K562 (cell line): ENCODE data around the gene PLEKHB1. TPM values are rescaled to one million over a fixed set of nuclear protein-coding genes. Genes with fewer than 3 reads are reported as not detected.

Experiments used
- ATAC-seq: fragments of 200-7000 bp; cut with Tn5 transposase; 3 replicates; pipeline ENCODE4 v1.9.1; 2020; ENCODE audit warnings: moderate library complexity
- BruUV-seq: library from RNA; stranded (reverse); fragments of 400-500 nt; replicated peaks from 2 replicates; lab custom pipeline; 2021; lab: Mats Ljungman, UMichigan
- CTCF ChIA-PET: fragments of 300-600 bp; formaldehyde crosslinking; extraction: SDS; loops from one replicate; lab custom pipeline; 2021; ENCODE audit warnings: low intra/inter-chr PET ratio; lab: Yijun Ruan, JAX
- POLR2A ChIA-PET: fragments of 300-600, 350-650 bp; sonication (Branson Sonifier 250); formaldehyde crosslinking; extraction: SDS; loops from one replicate; lab custom pipeline; 2021; ENCODE audit warnings: antibody characterized with exemption, inconsistent platforms; lab: Yijun Ruan, JAX
- DNase-seq, 4 experiments: peaks; one replicate each; pipeline versions ENCODE4 v3.0.0 to v3.0.0-alpha.2; 2011 to 2018; ENCODE audit warnings: low spot score in 3 of 4, mixed read lengths in 3 of 4; ENCODE audit errors: extremely low read depth in 1 of 4
- FAIRE-seq: peaks from 2 replicates; lab custom pipeline; 2011; peaks lifted over from hg19 to GRCh38; lab: Jason Lieb, UNC
- H2AFZ ChIP-seq: 2 replicates; pipeline ENCODE4 v1.6.0; 2011; ENCODE audit warnings: low read depth, low read length, control low read depth, inconsistent platforms
- H3K27ac ChIP-seq: fragments of 200-600 bp; 3 replicates; pipeline ENCODE4 v1.8.0; 2011; ENCODE audit warnings: low read depth, mild to moderate bottlenecking, control low read depth, inconsistent platforms, low read length, moderate library complexity, mixed read lengths; ENCODE audit errors: extremely low read depth
- H3K27me3 ChIP-seq, 2 experiments: fragments of 300-600 bp in 1 of 2; 2 replicates in 1 of 2; 3 replicates in 1 of 2; pipeline versions ENCODE4 v1.6.0 to v1.8.0; 2011; ENCODE audit warnings: inconsistent platforms in 2 of 2, low read length in 2 of 2, mild to moderate bottlenecking in 1 of 2, mixed read lengths in 1 of 2, moderate library complexity in 1 of 2; ENCODE audit not compliant: control insufficient read depth in 2 of 2, insufficient read depth in 2 of 2
- H3K36me3 ChIP-seq: fragments of 300-600 bp; 3 replicates; pipeline ENCODE4 v1.8.0; 2011; ENCODE audit warnings: mild to moderate bottlenecking, low read length, inconsistent platforms; ENCODE audit not compliant: control insufficient read depth, insufficient read depth
- H3K4me1 ChIP-seq, 2 experiments: fragments of 200-600 bp in 1 of 2; replicated peaks in 1 of 2; 2 replicates in 1 of 2; 3 replicates in 1 of 2; pipeline versions ENCODE4 v1.5.1 to v1.8.0; 2011; ENCODE audit warnings: inconsistent platforms in 2 of 2, low read length in 2 of 2, mild to moderate bottlenecking in 1 of 2, mixed read lengths in 1 of 2, moderate library complexity in 1 of 2; ENCODE audit not compliant: control insufficient read depth in 2 of 2, insufficient read depth in 2 of 2
- H3K4me2 ChIP-seq: 2 replicates; pipeline ENCODE4 v1.6.1; 2011; ENCODE audit warnings: low read length, control low read depth, inconsistent platforms, mixed read lengths; ENCODE audit not compliant: insufficient read depth
- H3K4me3 ChIP-seq: fragments of 200-600 bp; sonication (generic), shearing (Covaris generic); 2 replicates; pipeline ENCODE4 v1.5.1; 2016; ENCODE audit warnings: control low read depth, inconsistent platforms
- H3K79me2 ChIP-seq: fragments of 200-600 bp; 3 replicates; pipeline ENCODE4 v1.8.0; 2011; ENCODE audit warnings: low read length, inconsistent platforms; ENCODE audit not compliant: control insufficient read depth, insufficient read depth
- H3K9ac ChIP-seq, 2 experiments: 2 replicates each; pipeline versions ENCODE4 v1.6.0 to v1.6.1; 2011; ENCODE audit warnings: low read depth in 2 of 2, low read length in 2 of 2, control low read depth in 1 of 2, inconsistent platforms in 1 of 2, mild to moderate bottlenecking in 1 of 2, mixed read lengths in 1 of 2; ENCODE audit not compliant: insufficient read depth in 1 of 2
- H3K9me1 ChIP-seq: one replicate; pipeline ENCODE4 v1.6.0; 2011; ENCODE audit warnings: inconsistent platforms, mild to moderate bottlenecking, low read length, moderate library complexity; ENCODE audit not compliant: control insufficient read depth, insufficient read depth
- H3K9me3 ChIP-seq: replicated peaks from 2 replicates; pipeline ENCODE4 v1.5.1; 2011; ENCODE audit warnings: low read depth, low read length, inconsistent platforms; ENCODE audit not compliant: control insufficient read depth, insufficient read depth
- H4K20me1 ChIP-seq: replicated peaks from 2 replicates; pipeline ENCODE4 v1.6.1; 2011; ENCODE audit warnings: low read length, inconsistent platforms, mixed read lengths; ENCODE audit not compliant: control insufficient read depth, insufficient read depth
- EWSR1 ChIP-seq: fragments of 450-650 bp; IDR thresholded peaks from 2 replicates; pipeline ENCODE4 v1.6.1; 2018; ENCODE audit warnings: borderline replicate concordance, mild to moderate bottlenecking, low read depth, moderate library complexity; ENCODE audit not compliant: partially characterized antibody
- FOSL1 ChIP-seq: fragments of 200-800 bp; sonication (Bioruptor generic); conservative IDR thresholded peaks from 2 replicates; pipeline ENCODE4 v1.6.1; 2016; ENCODE audit warnings: missing genetic modification characterization, missing compliant biosample characterization
- KAT2B ChIP-seq: IDR thresholded peaks from one replicate; pipeline ENCODE4 v1.6.1; 2012; ENCODE audit warnings: low read depth, mild to moderate bottlenecking, control low read depth, inconsistent platforms, low read length, moderate library complexity
- KAT8 ChIP-seq: fragments of 450-650 bp; IDR thresholded peaks from 2 replicates; pipeline ENCODE4 v1.6.1; 2016; ENCODE audit warnings: low read depth, mild to moderate bottlenecking
- SMARCA4 ChIP-seq: fragments of 450-650 bp; IDR thresholded peaks from 2 replicates; pipeline ENCODE4 v1.6.1; 2016
- SREBF1 ChIP-seq: fragments of 150-350 bp; IDR thresholded peaks from 2 replicates; pipeline ENCODE4 v1.6.1; 2014; ENCODE audit warnings: antibody characterized with exemption, low read depth, low read length, borderline replicate concordance
- SRF ChIP-seq, 2 experiments: fragments of 250-450, 450-650 bp in 1 of 2; sonication (Bioruptor Pico) in 1 of 2; sonication (generic) in 1 of 2; formaldehyde crosslinking; IDR thresholded peaks; 2 replicates each; pipeline versions ENCODE4 v1.5.0 to v1.5.1; 2020 to 2022; ENCODE audit warnings: mild to moderate bottlenecking in 1 of 2, missing genetic modification reagents in 1 of 2
- TBL1XR1 ChIP-seq, 2 experiments: IDR thresholded peaks; 2 replicates each; pipeline ENCODE4 v1.6.1; 2012; ENCODE audit warnings: improper control_type of control experiment in 2 of 2, low read length in 2 of 2, mild to moderate bottlenecking in 1 of 2
- XRCC4 ChIP-seq: IDR thresholded peaks from one replicate; pipeline ENCODE4 v1.6.1; 2011; ENCODE audit not compliant: insufficient read depth, insufficient read length; ENCODE audit errors: extremely low read depth
- YY1 ChIP-seq, 3 experiments: IDR thresholded peaks; 2 replicates each; pipeline ENCODE4 v1.6.1; 2011; ENCODE audit warnings: low read length in 2 of 3, mild to moderate bottlenecking in 2 of 3, moderate library complexity in 2 of 3, borderline replicate concordance in 1 of 3, control low read depth in 1 of 3, low read depth in 1 of 3; ENCODE audit not compliant: insufficient read depth in 3 of 3, insufficient replicate concordance in 2 of 3, control insufficient read depth in 1 of 3, insufficient read length in 1 of 3; ENCODE audit errors: extremely low read depth in 1 of 3
- ZNF175 ChIP-seq: fragments of 200-800 bp; sonication (Bioruptor generic); IDR thresholded peaks from 2 replicates; pipeline ENCODE4 v1.6.1; 2016; ENCODE audit warnings: low read depth, mild to moderate bottlenecking, missing genetic modification characterization, missing compliant biosample characterization
- ZNF274 ChIP-seq: IDR thresholded peaks from 2 replicates; pipeline ENCODE4 v1.6.1; 2011; ENCODE audit warnings: low read depth, mild to moderate bottlenecking, low read length, moderate library complexity, borderline replicate concordance
- ZNF395 ChIP-seq: fragments of 200-800 bp; sonication (Bioruptor generic); IDR thresholded peaks from 2 replicates; pipeline ENCODE4 v1.6.1; 2017; ENCODE audit warnings: missing genetic modification characterization, missing compliant biosample characterization
- WGBS: fragments of 100-300 bp; shearing (Covaris generic); methylation state at CpG from one replicate; pipeline ENCODE4 v1.1.6; 2016; ENCODE audit warnings: low coverage, mixed read lengths; ENCODE audit not compliant: insufficient coverage; ENCODE audit errors: missing lambda C conversion rate; 5-methylcytosine and 5-hydroxymethylcytosine counted together
- in situ Hi-C: fragments of 300-500 bp; cut with MboI; formaldehyde crosslinking; loops from 4 replicates; pipeline ENCODE4 v1.15.0; 2018; ENCODE audit warnings: inconsistent platforms, mixed read lengths
- intact Hi-C: fragments of 100-400 bp; cut with micrococcal nuclease; formaldehyde crosslinking; loops from 2 replicates; pipeline ENCODE4 v1.14.2; 2022
- polyA plus RNA-seq, 8 experiments: library from polyadenylated mRNA; depleted of rRNA in 4 of 8; stranded (reverse) in 5 of 8; unstranded in 3 of 8; fragments of >200 nt; fragmentation: Nextera tagmentation in 2 of 8; fragmentation: Illumina TruSeq in 1 of 8; extraction: Ambion mirVana in 2 of 8; extraction: Trizol in 1 of 8; gene quantifications; 2 replicates each; pipeline versions ENCODE4 v1.2.1 to v1.2.3, GENCODE V29; 2011 to 2014; ENCODE audit warnings: inconsistent platforms in 1 of 8, missing spikeins in 1 of 8
- total RNA-seq, 7 experiments: library from RNA; depleted of rRNA in 6 of 7; stranded (reverse); fragments of >200 nt in 6 of 7; fragmentation: Illumina TruSeq in 2 of 7; extraction: Trizol in 2 of 7; gene quantifications; 2 replicates each; pipeline versions ENCODE4 v1.2.1 to v1.2.3, GENCODE V29; 2011 to 2021; ENCODE audit warnings: low replicate concordance in 1 of 7

The PLEKHB1 gene
- total and polyA plus RNA-seq, 9 of the 15 experiments (the other 6 are each of a cell fraction or from before 2014, with no cell fraction given) = 0.07 to 0.62 (median 0.17) TPM; not detected in 2

DNA sequence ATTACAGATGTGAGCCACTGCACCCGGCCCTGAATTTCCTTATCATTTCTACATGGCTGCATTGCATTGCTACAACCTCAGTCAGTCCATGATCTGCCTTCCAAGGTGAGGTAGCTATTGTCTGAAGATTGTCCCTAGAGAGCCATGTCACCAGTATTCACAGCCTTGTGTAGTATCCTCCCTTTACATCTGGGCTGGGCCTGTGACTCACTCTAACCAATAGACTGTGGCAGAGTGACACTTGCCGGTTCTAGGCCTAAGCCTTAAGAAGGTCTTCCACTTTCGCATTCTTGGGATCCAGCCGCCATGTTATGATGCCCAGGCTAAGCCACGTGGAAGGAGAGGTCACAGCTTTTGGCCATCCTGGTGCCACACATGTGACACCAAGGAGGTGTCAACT, 10.1 kb upstream of the PLEKHB1 start:
- intact Hi-C loops (no loop called here), in situ Hi-C loops (no loop called here)
- BruUV-seq = no TSS peak
- FAIRE-seq = no peak
- TF ChIP-seq ZNF175 = peak; percentile 72
- TF ChIP-seq FOSL1 (tag) = 0 out of 2 replicates have a peak, but pooled peaks have one; percentile 31
- TF ChIP-seq SMARCA4 = no peak
- no peak overlapping the region for H3K9ac ChIP-seq
- H3K36me3 ChIP-seq = no peaks in the 10 kb centered on the region
- peaks cover 0 to 3% of the 10 kb centered on the region in 2 experiments; a peak in 1 of 5 replicates for H3K27me3 ChIP-seq
- H2AFZ ChIP-seq = peak overlapping the region; percentile 93
- WGBS = 53% methylated on average over 5 of the region's 5 CpGs
- CTCF ChIA-PET = no interaction called here
- no peaks in the 10 kb centered on the region for H3K4me1 ChIP-seq
- H3K4me3 ChIP-seq = no peak overlapping the region
- no peaks in the 10 kb centered on the region for H3K9me3 ChIP-seq
- no peak overlapping the region for H3K4me2 ChIP-seq
- POLR2A ChIA-PET = interaction anchor here (1.1 to 1.2 kb wide), 2 partner anchors 10 to 11 kb away, joined by 3 to 5 read pairs; no protein-coding TSS in a partner anchor
- no peaks in the 10 kb centered on the region; the same call in 1 of the 2 replicates for H4K20me1 ChIP-seq
- no peaks in the 10 kb centered on the region for H3K79me2 ChIP-seq
- peak; percentile 49; the same call in 2 of the 3 replicates for ATAC-seq
- no peaks in the 10 kb centered on the region for H3K9me1 ChIP-seq
- no peak overlapping the region for H3K27ac ChIP-seq
- DNase-seq = no peak

GRCh38 chr11:73637012-73637411, 9.4 kb upstream of the PLEKHB1 start:
- Histone ChIP-seq H3K4me2 (peak overlapping the region; percentile 3; the same call in 1 of the 2 replicates), H4K20me1 (no peaks in the 10 kb centered on the region; the same call in 1 of the 2 replicates), H3K9me3 (no peaks in the 10 kb centered on the region), H3K9ac (no peak overlapping the region), H3K79me2 (no peaks in the 10 kb centered on the region), H2AFZ (peak overlapping the region; percentile 93), H3K36me3 (no peaks in the 10 kb centered on the region), H3K27ac (no peak overlapping the region), H3K9me1 (no peaks in the 10 kb centered on the region), H3K4me3 (no peak overlapping the region), H3K4me1 (no peaks in the 10 kb centered on the region), H3K27me3 (peaks cover 0 to 3% of the 10 kb centered on the region in 2 experiments; a peak in 2 of 5 replicates)
- intact Hi-C loops = no loop called here
- 5% methylated on average over 1 of the region's 1 CpG for WGBS
- FAIRE-seq (peak; percentile 42), ATAC-seq (0 out of 3 replicates have a peak, but pooled peaks have one; percentile 28), DNase-seq (no peak)
- in situ Hi-C loops = no loop called here
- ChIA-PET CTCF (no interaction called here), POLR2A (interaction anchor here (1.1 to 1.2 kb wide), 2 partner anchors 10 to 11 kb away, joined by 3 to 5 read pairs; no protein-coding TSS in a partner anchor)
- BruUV-seq = no TSS peak
- TF ChIP-seq XRCC4 = no peak
- no peak for TF ChIP-seq SRF (CRISPR knock-in tag; IDR thresholded peaks at IDR 0.05)
- TF ChIP-seq EWSR1 = no peak
- TF ChIP-seq YY1 (IDR thresholded peaks at IDR 0.05; ENCODE audit: borderline replicate concordance in 1 of 3, control insufficient read depth in 1 of 3, extremely low read depth in 1 of 3, insufficient read depth in 3 of 3, insufficient read length in 1 of 3, insufficient replicate concordance in 2 of 3, low read depth in 1 of 3, low read length in 2 of 3) = peak in 2 of 3 experiments; percentile 53 to 94
- TF ChIP-seq SREBF1 = no peak
- no peak for TF ChIP-seq KAT2B
- no peak for TF ChIP-seq TBL1XR1 (IDR thresholded peaks at IDR 0.05; ENCODE audit: low read length in 2 of 2)
- TF ChIP-seq ZNF274 = no peak
- 0 out of 2 replicates have a peak, but pooled peaks have one; percentile 53 for TF ChIP-seq KAT8
- 0 out of 2 replicates have a peak, but pooled peaks have one; percentile 38 for TF ChIP-seq ZNF395 (CRISPR knock-in tag)
